GM12878 (cell line): ENCODE results near the gene SHISA7. TPM values are rescaled to one million over a fixed set of nuclear protein-coding genes. Genes with fewer than 3 reads are reported as not detected.

Experiments used
- ATAC-seq: fragments of 200-7000 bp; cut with Tn5 transposase; 3 replicates; pipeline ENCODE4 v1.9.1; 2020; ENCODE audit warnings: mild to moderate bottlenecking, moderate library complexity
- BruUV-seq: library from RNA; stranded (reverse); fragments of 400-500 nt; replicated peaks from 2 replicates; lab custom pipeline; 2021; lab: Mats Ljungman, UMichigan
- CTCF ChIA-PET: fragments of 300-600 bp; sonication (Branson Sonifier 250); formaldehyde crosslinking; extraction: SDS; loops from one replicate; lab custom pipeline; 2021; ENCODE audit warnings: inconsistent platforms; lab: Yijun Ruan, JAX
- POLR2A ChIA-PET: fragments of 350-600 bp; formaldehyde crosslinking; extraction: SDS; loops from one replicate; lab custom pipeline; 2021; ENCODE audit warnings: inconsistent platforms; lab: Charles Lee
- RAD21 ChIA-PET: fragments of 300-600 bp; sonication (Branson Sonifier 250); formaldehyde crosslinking; loops from one replicate; lab custom pipeline; 2023; ENCODE audit warnings: antibody characterized with exemption; ENCODE audit not compliant: unreplicated experiment; lab: Charles Lee
- SMC1A ChIA-PET: fragments of 300-600 bp; sonication (Branson Sonifier 250); formaldehyde crosslinking; loops from one replicate; lab custom pipeline; 2023; ENCODE audit not compliant: unreplicated experiment, uncharacterized antibody; lab: Charles Lee
- DNase-seq: peaks from one replicate; pipeline ENCODE4 v3.0.0-alpha.2; 2011; ENCODE audit warnings: low read depth, low spot score
- FAIRE-seq: peaks from 3 replicates; lab custom pipeline; 2011; peaks lifted over from hg19 to GRCh38; lab: Jason Lieb, UNC
- H2AFZ ChIP-seq: 2 replicates; pipeline ENCODE4 v1.6.0; 2011; ENCODE audit warnings: low read depth, low read length, control low read depth; ENCODE audit not compliant: control insufficient read depth
- H3K27ac ChIP-seq: 2 replicates; pipeline ENCODE4 v1.5.1; 2011; ENCODE audit warnings: control low read depth; ENCODE audit not compliant: control insufficient read depth, insufficient read depth
- H3K27me3 ChIP-seq, 2 experiments: replicated peaks in 1 of 2; 2 replicates each; pipeline versions ENCODE4 v1.6.0 to v1.6.1; 2011; ENCODE audit warnings: low read length in 1 of 2; ENCODE audit not compliant: control insufficient read depth in 2 of 2, insufficient read depth in 2 of 2
- H3K36me3 ChIP-seq, 2 experiments: 2 replicates each; pipeline ENCODE4 v1.5.1; 2011; ENCODE audit warnings: low read length in 1 of 2; ENCODE audit not compliant: control insufficient read depth in 2 of 2, insufficient read depth in 2 of 2
- H3K4me1 ChIP-seq: 2 replicates; pipeline ENCODE4 v1.6.1; 2011; ENCODE audit warnings: mild to moderate bottlenecking, low read length, moderate library complexity, mixed read lengths; ENCODE audit not compliant: control insufficient read depth, insufficient read depth
- H3K4me2 ChIP-seq: 2 replicates; pipeline ENCODE4 v1.6.0; 2011; ENCODE audit warnings: control low read depth; ENCODE audit not compliant: control insufficient read depth, insufficient read depth
- H3K4me3 ChIP-seq: fragments of 200-600 bp; sonication (generic); 2 replicates; pipeline ENCODE4 v1.5.1; 2016
- H3K79me2 ChIP-seq: 2 replicates; pipeline ENCODE4 v1.6.0; 2011; ENCODE audit warnings: low read length; ENCODE audit not compliant: control insufficient read depth, insufficient read depth
- H3K9ac ChIP-seq: 2 replicates; pipeline ENCODE4 v1.8.0; 2011; ENCODE audit warnings: low read length, control low read depth, mixed read lengths; ENCODE audit not compliant: control insufficient read depth, insufficient read depth
- H3K9me3 ChIP-seq: replicated peaks from 3 replicates; pipeline ENCODE4 v1.5.1; 2011; ENCODE audit warnings: mild to moderate bottlenecking, low read length; ENCODE audit not compliant: control insufficient read depth, insufficient read depth
- H4K20me1 ChIP-seq: 2 replicates; pipeline ENCODE4 v1.6.0; 2011; ENCODE audit not compliant: control insufficient read depth, insufficient read depth
- BCL11A ChIP-seq: IDR thresholded peaks from 2 replicates; pipeline ENCODE4 v1.6.1; 2011; ENCODE audit warnings: low read depth, low read length
- CHD2 ChIP-seq: IDR thresholded peaks from 2 replicates; pipeline ENCODE4 v1.6.1; 2011; ENCODE audit warnings: low read depth, low read length, improper control_type of control experiment, borderline replicate concordance
- EP300 ChIP-seq, 2 experiments: fragments of 150-350 bp in 1 of 2; IDR thresholded peaks; 2 replicates each; pipeline ENCODE4 v1.6.1; 2011 to 2012; ENCODE audit warnings: low read depth in 2 of 2, low read length in 2 of 2, borderline replicate concordance in 1 of 2, improper control_type of control experiment in 1 of 2, inconsistent platforms in 1 of 2; ENCODE audit not compliant: control insufficient read depth in 1 of 2
- JUNB ChIP-seq: IDR thresholded peaks from 2 replicates; pipeline ENCODE4 v1.6.1; 2016; ENCODE audit warnings: antibody characterized with exemption, mild to moderate bottlenecking
- POLR2A ChIP-seq: IDR thresholded peaks from 2 replicates; pipeline ENCODE4 v1.6.1; 2011; ENCODE audit warnings: low read depth, mild to moderate bottlenecking, low read length
- POU2F2 ChIP-seq: IDR thresholded peaks from 3 replicates; pipeline ENCODE4 v1.6.1; 2011; ENCODE audit warnings: low read depth, mild to moderate bottlenecking, low read length, borderline replicate concordance
- RBBP5 ChIP-seq: fragments of 200-600 bp; sonication (generic); conservative IDR thresholded peaks from 2 replicates; pipeline ENCODE4 v1.6.1; 2016
- RELA ChIP-seq: fragments of 450-650 bp; IDR thresholded peaks from 2 replicates; pipeline ENCODE4 v1.8.0; 2014; ENCODE audit warnings: borderline replicate concordance; ENCODE audit not compliant: partially characterized antibody
- RUNX3 ChIP-seq: IDR thresholded peaks from 2 replicates; pipeline ENCODE4 v1.6.1; 2012; ENCODE audit warnings: low read length, inconsistent platforms
- SPI1 ChIP-seq: IDR thresholded peaks from 2 replicates; pipeline ENCODE4 v1.6.1; 2011; ENCODE audit warnings: low read depth, mild to moderate bottlenecking, low read length, moderate library complexity, borderline replicate concordance; ENCODE audit not compliant: insufficient read depth
- STAT1 ChIP-seq: fragments of 450-650 bp; conservative IDR thresholded peaks from 2 replicates; pipeline ENCODE4 v1.6.1; 2014; ENCODE audit warnings: antibody characterized with exemption, mild to moderate bottlenecking
- TARDBP ChIP-seq: IDR thresholded peaks from 2 replicates; pipeline ENCODE4 v1.6.1; 2016; ENCODE audit warnings: borderline replicate concordance
- ZNF207 ChIP-seq: fragments of 450-650 bp; IDR thresholded peaks from 2 replicates; pipeline ENCODE4 v1.6.1; 2014; ENCODE audit warnings: antibody characterized with exemption, mild to moderate bottlenecking, borderline replicate concordance
- WGBS: methylation state at CpG from one replicate; pipeline ENCODE4 v1.1.6; 2016; ENCODE audit warnings: low lambda C conversion rate; ENCODE audit not compliant: insufficient replicate concordance, insufficient coverage; ENCODE audit errors: missing lambda C conversion rate; 5-methylcytosine and 5-hydroxymethylcytosine counted together
- in situ Hi-C: fragments of 300-500 bp; cut with MboI; formaldehyde crosslinking; loops from 9 replicates; pipeline ENCODE4 v1.14.3; 2018; ENCODE audit warnings: mixed read lengths
- intact Hi-C: fragments of 100-400 bp; cut with micrococcal nuclease; formaldehyde crosslinking; loops from one replicate; pipeline ENCODE4 v1.14.2; 2022; ENCODE audit not compliant: unreplicated experiment
- polyA plus RNA-seq, 11 experiments: library from polyadenylated mRNA; depleted of rRNA in 4 of 11; unstranded in 6 of 11; stranded (reverse) in 5 of 11; fragments of >200 nt; fragmentation: Nextera tagmentation in 4 of 11; fragmentation: Illumina TruSeq in 1 of 11; extraction: Ambion mirVana in 4 of 11; extraction: Trizol in 1 of 11; gene quantifications; 1 replicate in 1 of 11; 2 replicates in 10 of 11; pipeline versions ENCODE4 v1.2.1 to v1.2.3, GENCODE V29; 2011 to 2016; ENCODE audit warnings: inconsistent platforms in 2 of 11, missing spikeins in 2 of 11, low read depth in 1 of 11
- total RNA-seq, 4 experiments: library from RNA; depleted of rRNA in 3 of 4; stranded (reverse); fragments of >200 nt in 3 of 4; fragmentation: Illumina TruSeq in 1 of 4; extraction: Trizol in 1 of 4; gene quantifications; 2 replicates each; pipeline versions ENCODE4 v1.2.1 to v1.2.3, GENCODE V29; 2013 to 2021
- TF ChIP-seq, protein P1 (sequence below): IDR thresholded peaks from 2 replicates; pipeline ENCODE4 v1.6.1; 2012; ENCODE audit warnings: low read depth, low read length, improper control_type of control experiment
- TF ChIP-seq, protein P2 (sequence below): fragments of 450-650 bp; IDR thresholded peaks from 2 replicates; pipeline ENCODE4 v1.6.1; 2014; ENCODE audit warnings: mild to moderate bottlenecking

SHISA7 gene
- total and polyA plus RNA-seq, 10 of the 15 experiments (the other 5 are each of a cell fraction or from before 2014, with no cell fraction given): 0.03 TPM; not detected in 9

DNA sequence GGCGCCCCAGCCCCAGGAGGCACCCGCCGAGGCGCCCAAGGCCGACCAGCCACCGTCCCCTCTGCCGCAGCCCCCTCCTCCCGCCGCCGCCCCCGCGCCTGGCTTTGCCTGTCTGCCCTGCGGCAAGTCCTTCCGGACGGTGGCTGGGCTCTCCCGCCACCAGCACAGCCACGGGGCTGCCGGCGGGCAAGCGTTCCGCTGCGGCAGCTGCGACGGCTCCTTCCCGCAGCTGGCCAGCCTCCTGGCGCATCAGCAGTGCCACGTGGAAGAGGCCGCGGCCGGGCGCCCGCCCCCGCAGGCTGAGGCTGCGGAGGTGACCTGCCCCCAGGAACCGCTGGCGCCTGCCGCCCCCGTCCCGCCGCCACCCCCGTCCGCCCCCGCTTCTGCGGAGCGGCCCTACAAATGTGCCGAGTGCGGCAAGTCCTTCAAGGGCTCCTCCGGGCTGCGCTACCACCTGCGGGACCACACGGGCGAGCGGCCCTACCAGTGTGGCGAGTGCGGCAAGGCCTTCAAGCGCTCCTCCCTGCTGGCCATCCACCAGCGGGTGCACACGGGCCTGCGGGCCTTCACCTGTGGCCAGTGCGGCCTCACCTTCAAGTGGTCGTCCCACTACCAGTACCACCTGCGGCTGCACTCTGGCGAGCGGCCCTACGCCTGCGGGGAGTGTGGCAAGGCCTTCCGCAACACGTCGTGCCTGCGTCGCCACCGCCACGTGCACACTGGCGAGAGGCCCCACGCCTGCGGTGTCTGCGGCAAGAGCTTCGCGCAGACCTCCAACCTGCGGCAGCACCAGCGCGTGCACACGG, 39.3 kb upstream of the SHISA7 start:
- no peaks in the 10 kb centered on the region for H3K27me3 ChIP-seq
- intact Hi-C loops: no loop called here
- SMC1A ChIA-PET: no interaction called here
- 97% methylated on average over 64 of the region's 83 CpGs for WGBS
- FAIRE-seq (no peak), DNase-seq (no peak), ATAC-seq (no peak)
- peaks cover 6% of the 10 kb centered on the region for H3K79me2 ChIP-seq
- peaks cover 0 to 9% of the 10 kb centered on the region in 2 experiments; a peak in 2 of 4 replicates for H3K36me3 ChIP-seq
- H4K20me1 ChIP-seq: no peaks in the 10 kb centered on the region
- H3K4me3 ChIP-seq: no peak overlapping the region
- H3K9ac ChIP-seq: no peak overlapping the region
- peaks cover 24% of the 10 kb centered on the region for H3K4me1 ChIP-seq
- BruUV-seq: no TSS peak
- 0 out of 2 replicates have a peak, but pooled peaks have one; percentile 6 for TF ChIP-seq POLR2A
- TF ChIP-seq RBBP5: no peak
- in situ Hi-C loops: no loop called here
- no peak overlapping the region for H3K4me2 ChIP-seq
- POLR2A ChIA-PET: no interaction called here
- RAD21 ChIA-PET: no interaction called here
- H3K9me3 ChIP-seq: no peaks in the 10 kb centered on the region
- H3K27ac ChIP-seq: no peak overlapping the region
- CTCF ChIA-PET: no interaction called here
- no peak overlapping the region for H2AFZ ChIP-seq

DNA sequence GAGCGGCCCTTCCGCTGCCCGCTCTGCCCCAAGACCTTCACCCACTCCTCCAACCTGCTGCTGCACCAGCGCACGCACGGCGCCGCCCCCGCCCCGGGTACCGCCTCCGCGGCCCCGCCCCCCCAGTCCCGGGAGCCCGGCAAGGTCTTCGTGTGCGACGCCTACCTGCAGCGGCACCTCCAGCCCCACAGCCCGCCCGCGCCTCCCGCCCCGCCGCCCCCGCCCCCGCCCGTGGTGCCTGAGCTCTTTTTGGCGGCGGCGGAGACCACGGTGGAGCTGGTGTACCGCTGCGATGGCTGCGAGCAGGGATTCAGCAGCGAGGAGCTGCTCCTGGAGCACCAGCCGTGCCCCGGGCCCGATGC, 38.7 kb upstream of the SHISA7 start:
- Histone ChIP-seq H3K27me3 (no peaks in the 10 kb centered on the region), H3K4me2 (no peak overlapping the region), H2AFZ (no peak overlapping the region), H3K79me2 (peaks cover 6% of the 10 kb centered on the region), H3K27ac (no peak overlapping the region), H3K4me3 (no peak overlapping the region), H3K36me3 (peaks cover 0 to 9% of the 10 kb centered on the region in 2 experiments; a peak in 2 of 4 replicates), H3K9me3 (no peaks in the 10 kb centered on the region), H3K9ac (no peak overlapping the region), H3K4me1 (peaks cover 24% of the 10 kb centered on the region), H4K20me1 (no peaks in the 10 kb centered on the region)
- TF ChIP-seq TARDBP (no peak), CHD2 (no peak), STAT1 (no peak), EP300 (IDR thresholded peaks at IDR 0.05; ENCODE audit: borderline replicate concordance in 1 of 2, control insufficient read depth in 1 of 2, low read depth in 2 of 2, low read length in 2 of 2) (no peak), RELA (no peak), RUNX3 (no peak), JUNB (no peak), ZNF207 (no peak), RBBP5 (no peak), POU2F2 (no peak), SPI1 (no peak), BCL11A (no peak)
- TF ChIP-seq, protein P1, sequence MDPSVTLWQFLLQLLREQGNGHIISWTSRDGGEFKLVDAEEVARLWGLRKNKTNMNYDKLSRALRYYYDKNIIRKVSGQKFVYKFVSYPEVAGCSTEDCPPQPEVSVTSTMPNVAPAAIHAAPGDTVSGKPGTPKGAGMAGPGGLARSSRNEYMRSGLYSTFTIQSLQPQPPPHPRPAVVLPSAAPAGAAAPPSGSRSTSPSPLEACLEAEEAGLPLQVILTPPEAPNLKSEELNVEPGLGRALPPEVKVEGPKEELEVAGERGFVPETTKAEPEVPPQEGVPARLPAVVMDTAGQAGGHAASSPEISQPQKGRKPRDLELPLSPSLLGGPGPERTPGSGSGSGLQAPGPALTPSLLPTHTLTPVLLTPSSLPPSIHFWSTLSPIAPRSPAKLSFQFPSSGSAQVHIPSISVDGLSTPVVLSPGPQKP: no peak
- TF ChIP-seq, protein P2, sequence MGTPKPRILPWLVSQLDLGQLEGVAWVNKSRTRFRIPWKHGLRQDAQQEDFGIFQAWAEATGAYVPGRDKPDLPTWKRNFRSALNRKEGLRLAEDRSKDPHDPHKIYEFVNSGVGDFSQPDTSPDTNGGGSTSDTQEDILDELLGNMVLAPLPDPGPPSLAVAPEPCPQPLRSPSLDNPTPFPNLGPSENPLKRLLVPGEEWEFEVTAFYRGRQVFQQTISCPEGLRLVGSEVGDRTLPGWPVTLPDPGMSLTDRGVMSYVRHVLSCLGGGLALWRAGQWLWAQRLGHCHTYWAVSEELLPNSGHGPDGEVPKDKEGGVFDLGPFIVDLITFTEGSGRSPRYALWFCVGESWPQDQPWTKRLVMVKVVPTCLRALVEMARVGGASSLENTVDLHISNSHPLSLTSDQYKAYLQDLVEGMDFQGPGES: no peak
- DNase-seq (no peak), ATAC-seq (no peak), FAIRE-seq (no peak)
- SMC1A ChIA-PET: no interaction called here
- in situ Hi-C loops: no loop called here
- POLR2A ChIA-PET: no interaction called here
- no TSS peak for BruUV-seq
- intact Hi-C loops: no loop called here
- CTCF ChIA-PET: no interaction called here
- RAD21 ChIA-PET: no interaction called here
- WGBS: 98% methylated on average over 20 of the region's 40 CpGs
